Caki2 (cell line): ENCODE results near the gene PHACTR3. TPM values are rescaled to one million over a fixed set of nuclear protein-coding genes. Genes with fewer than 3 reads are reported as not detected.
A peak's percentile ranks its signal among the peaks of the same experiment; 100 is the strongest.

Experiments
- DNase-seq: peaks from one replicate; pipeline ENCODE4 v3.0.0-alpha.2; 2015; ENCODE audit warnings: low read depth
- in situ Hi-C: cut with HindIII; loops from 2 replicates; pipeline ENCODE4 v1.10.0; 2016; ENCODE audit warnings: low sequenced_read_pairs, low pct_unique_long_range_greater_than_20kb, mixed read lengths
- total RNA-seq: library from RNA; depleted of rRNA; stranded (reverse); fragments of >200 nt; shearing (Covaris generic); gene quantifications from 2 replicates; pipeline ENCODE4 v1.2.3, GENCODE V29; 2014; ENCODE audit warnings: low replicate concordance

The PHACTR3 gene
- total RNA-seq, 1 experiment from 2014 or later = not detected

DNA sequence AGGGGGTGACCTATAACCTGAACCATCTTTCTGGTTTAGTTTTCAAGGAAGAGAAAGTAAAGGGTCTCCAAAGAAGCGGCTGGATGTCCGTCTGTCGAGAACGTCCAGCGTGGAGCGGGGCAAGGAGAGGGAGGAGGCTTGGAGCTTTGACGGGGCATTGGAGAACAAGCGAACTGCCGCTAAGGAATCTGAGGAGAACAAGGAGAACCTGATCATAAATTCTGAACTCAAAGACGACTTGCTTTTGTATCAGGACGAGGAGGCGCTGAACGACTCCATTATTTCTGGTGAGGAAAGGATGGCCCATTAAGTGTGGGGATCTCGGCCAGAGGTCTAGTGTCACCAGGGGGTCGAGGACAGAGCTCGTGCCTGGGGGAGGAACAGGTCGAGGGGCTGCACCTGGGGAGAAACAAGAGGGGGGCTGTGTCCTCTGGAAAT is 169.9 kb downstream of the PHACTR3 start:
- in situ Hi-C loops = no loop called here
- no peak for DNase-seq

DNA sequence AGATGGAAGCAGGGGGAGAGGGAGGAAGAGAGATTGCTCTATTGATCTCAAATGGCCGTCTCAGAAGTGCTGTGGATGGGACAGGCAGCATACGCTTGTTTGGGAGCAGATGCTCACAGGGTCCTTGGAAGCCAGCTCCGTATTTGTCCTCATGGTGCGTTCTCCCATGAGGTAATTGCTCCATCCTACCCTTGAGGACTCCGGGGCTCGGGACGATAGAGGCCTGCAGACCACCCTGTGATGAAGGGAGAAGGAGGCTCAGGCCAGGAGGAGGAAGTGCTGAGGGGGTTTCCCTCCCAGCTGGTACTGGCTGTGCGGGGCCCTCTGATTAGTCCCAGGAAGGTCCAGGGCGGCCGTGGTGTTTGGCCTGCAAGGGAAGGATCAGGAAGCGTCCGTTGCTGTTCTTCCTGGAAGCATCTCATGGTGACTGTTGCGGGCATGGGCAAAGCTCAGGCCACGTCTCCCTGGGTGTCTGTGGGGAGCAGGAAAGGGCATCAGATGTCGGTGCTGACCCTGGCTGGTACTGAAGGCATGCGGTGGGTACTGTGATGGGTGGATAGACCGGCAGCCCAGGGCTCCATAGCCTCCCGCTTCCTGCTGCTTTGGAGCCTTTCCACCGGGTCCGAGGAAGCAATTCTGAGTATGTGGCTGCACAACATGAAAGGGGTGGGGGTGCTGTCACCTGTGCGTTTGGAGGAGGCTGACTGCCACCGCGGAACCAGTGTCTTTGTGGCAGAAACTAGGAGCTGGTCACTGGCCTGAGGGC is 170.8 kb downstream of the PHACTR3 start:
- in situ Hi-C loops = no loop called here
- no peak for DNase-seq

DNA sequence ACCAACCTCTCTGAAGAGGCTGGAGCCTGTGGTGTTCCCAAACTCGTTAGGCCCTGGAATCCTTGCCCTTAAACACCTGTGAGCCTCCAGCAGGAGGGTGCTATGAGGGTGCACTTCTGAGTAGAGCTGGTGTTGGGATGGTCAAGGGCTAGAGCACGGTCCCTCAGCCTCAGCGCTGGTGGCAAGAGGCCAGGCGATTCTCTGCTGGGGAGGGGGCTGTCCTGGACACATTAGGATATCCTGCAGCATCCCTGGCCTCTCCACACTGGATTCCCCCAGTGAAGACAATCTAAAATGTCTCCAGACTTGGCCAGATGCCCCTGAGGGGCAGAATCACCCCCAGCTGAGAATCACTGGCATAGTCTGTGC is 171.3 kb downstream of the PHACTR3 start:
- in situ Hi-C loops = no loop called here
- no peak for DNase-seq

DNA sequence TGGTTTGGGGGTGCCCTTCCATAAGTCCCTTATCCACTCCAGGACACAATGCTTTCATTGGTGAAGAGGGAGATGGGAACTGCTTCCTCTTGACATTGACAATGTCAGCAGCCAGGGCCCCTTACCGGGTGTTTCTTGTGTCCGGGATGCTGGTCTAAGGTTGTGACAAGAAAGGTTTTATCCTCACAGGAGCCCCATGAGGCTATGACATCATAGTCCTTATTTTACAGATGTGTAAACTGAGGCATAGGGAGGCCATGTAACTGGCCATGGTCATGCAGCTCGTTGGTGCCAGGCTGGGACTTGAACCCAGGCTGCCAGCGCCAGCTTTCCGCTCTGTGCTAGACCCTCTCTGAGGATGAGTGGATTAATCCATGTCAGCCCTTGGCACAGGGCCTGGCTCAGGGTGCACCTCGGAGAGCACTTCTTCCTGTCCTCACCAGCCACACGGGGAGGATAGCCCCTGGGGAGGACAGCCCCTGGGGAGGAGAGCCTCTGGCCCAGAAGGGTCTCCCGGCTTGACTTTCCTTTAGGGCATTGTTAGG is 171.8 kb downstream of the PHACTR3 start:
- DNase-seq = no peak
- in situ Hi-C loops = no loop called here

GRCh38 chr20:59776626-59777330 is 172.4 kb downstream of the PHACTR3 start:
- no peak for DNase-seq
- in situ Hi-C loops = no loop called here

- in situ Hi-C loops = no loop called here
- DNase-seq = no peak
Observed at GRCh38 chr20:59777331-59777725, 173.0 kb downstream of the PHACTR3 start.

DNA sequence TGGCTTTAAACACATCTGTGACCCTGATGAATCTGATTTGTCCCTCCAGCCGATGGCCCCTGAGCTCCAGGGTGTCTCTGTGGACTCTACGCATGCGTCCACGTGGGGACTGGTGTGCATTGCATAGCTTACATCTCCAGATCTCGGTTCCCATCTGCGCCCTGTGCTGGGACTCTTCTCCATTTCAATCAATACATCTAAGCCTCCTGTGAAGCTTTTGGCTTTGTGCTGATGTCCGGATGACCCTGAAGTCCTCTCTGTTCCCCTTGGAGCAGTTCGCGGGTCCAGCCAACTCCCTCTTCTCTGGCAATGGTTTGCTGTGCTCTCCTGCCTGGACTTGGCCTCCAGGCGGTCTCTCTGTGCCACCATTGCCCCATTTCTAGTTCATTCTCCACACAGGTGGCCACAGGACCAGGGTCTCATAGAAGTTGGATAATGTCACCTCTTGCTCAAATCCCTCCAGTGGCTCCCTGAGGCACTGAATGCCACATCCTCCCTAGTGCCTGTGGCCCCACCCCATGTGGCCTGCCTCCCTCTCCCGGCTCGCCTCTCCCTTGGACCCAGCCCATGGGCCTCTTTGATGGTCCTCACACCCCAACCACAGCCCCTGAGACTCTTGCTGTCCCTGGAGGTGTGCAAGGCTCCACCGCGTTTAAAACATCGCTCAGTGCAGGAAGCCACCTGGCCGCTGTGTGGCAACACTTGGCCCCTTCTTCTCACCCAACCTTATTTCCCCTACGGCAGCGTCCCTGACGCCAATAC is 173.7 kb downstream of the PHACTR3 start:
- no peak for DNase-seq
- in situ Hi-C loops = no loop called here

DNA sequence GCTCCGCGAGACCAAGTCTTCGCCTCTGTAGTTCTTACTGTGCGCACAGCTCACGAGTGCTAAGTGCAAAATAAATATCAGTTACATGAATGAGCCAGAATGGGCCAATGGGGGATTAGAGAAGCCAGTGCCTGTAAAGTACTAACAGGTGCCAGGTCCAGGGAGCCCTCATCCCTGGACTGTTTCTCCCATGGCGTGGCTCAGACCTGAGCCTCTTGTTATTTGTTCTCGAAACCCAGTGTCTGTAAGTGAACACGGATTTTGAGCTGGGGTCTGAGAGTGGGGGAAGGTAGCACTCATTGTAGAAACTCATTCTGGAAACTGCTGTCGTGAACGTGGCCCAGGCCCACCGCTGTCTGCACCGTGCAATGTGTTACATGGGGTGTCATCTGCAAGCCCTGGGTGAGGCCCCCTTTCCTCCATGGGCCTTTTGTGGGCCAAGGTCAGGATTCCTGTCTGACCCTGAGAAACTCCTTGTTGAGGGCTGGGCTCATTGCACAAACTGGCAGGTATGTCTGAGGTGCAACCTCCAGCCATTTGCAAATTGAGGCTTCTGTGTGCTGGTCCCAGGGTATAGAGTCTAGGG is 174.4 kb downstream of the PHACTR3 start:
- in situ Hi-C loops = no loop called here
- DNase-seq = no peak

DNA sequence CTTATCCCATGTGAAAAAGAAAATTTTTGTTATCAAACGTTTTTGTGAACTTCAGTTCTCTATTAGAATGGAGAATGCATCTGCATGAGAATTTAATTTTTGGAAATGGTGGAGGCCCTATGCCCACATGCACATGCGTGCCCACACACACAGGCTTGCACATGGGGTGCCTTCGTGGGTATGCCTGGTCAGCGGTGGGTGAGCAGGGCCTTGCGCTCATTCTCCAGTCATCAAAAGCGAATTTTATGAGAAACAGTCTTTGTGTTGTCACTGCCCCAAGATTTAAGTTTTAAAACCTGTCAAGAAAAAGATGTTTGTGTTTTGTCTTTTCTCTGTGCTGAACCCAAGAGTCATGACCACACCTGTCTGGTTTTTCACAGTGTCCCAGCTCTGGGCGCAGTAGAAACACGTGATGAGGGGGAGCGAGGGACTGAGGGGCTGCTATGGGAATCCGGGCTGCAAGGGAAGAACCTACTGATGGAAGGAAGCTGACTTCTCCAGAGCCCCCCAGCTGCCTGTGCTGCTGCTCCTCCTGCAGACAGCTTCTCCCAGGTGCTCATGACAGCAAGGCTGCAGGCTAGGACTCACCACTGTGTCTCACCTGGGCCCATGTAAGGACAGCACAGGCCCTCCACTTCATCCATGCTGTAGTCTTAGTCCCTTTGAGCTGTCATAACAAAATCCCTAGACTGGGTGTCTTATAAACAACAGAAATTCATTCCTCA is 175.5 kb downstream of the PHACTR3 start:
- no peak for DNase-seq
- in situ Hi-C loops = no loop called here

DNA sequence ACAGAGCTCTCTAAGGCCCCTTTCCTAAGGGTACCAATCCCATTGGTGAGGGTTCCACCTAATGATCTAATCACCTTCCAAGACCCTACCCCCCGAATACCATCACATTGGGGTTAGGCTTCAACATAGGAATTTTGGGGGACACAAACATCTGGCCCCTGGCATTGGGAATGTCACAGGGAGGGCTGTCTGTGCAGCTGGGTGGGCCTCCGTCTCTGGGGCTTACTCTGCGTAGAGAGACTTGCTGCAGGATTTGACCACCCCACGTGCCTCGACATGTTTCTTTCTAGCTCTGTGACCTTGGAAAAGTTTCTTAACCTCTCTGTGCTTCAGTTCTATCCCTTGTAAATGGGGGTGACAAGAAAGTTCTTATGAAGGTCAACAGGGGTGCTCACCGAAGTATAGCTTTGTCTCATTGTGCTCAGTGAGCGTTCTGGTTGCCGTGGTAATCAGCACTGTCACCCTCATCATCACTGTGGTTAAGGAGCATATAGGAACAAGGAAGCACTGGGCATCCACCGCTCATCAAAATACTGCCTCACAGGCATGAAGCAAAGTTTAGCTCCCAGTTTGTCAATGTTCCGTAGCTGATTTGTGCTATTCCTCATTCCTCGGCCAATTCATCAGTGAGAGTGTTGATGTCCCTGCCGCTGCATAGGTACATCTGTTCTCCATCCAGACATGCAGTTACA is 176.3 kb downstream of the PHACTR3 start:
- DNase-seq = no peak
- in situ Hi-C loops = no loop called here

GRCh38 chr20:59781226-59781625 is 176.9 kb downstream of the PHACTR3 start:
- DNase-seq = no peak
- in situ Hi-C loops = no loop called here

DNA sequence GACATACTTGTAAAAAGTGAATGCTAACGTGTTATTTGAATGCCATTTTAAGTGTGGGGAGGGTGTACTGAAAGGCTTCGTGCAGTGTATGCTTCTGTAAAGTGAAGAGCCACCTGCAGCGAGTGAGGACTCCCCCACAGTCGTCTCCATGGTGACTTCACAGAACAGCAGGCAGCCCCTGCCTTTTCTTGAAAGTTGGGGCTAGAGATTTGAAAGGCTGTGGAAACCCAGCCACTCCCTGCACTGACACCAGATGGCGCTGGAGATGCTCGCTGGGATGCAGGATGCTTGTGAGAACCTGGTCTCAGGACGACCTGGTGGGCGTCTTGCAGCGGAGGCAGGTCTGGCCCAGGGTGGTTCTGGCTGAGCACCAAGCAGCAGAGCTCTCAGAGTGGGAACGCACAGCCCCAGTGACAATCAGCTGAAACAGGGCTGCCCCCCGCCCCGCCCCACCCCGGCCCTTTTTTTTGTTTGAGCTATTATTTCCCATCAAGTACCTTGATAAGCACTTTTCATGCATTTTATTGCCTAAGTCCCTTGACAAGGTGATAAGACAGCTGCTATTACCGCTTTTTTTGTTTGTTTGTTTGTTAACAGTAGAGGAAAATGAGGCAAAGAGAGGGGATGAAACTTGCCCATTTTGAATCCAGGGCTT is 178.8 kb downstream of the PHACTR3 start:
- DNase-seq = peak; percentile 34
- in situ Hi-C loops = no loop called here

DNA sequence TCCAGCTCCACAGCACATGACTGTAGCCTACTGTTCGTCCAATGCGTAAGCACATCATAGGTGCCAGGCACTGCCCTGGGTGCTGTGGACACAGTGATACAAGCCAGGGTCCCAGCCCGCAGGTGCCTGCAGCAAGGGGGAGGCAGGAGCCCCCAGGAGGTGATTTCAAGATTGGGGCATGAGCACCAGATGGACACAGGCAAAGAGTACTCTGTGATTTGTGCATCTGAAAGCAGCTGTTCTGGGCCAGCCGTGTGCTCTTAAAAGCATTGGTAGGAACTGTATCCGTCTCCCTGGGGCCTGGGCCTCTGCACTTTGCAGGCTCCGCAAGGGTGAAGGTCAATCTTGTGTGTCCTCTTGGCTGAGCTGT is 179.3 kb downstream of the PHACTR3 start:
- in situ Hi-C loops = no loop called here
- DNase-seq = no peak

DNA sequence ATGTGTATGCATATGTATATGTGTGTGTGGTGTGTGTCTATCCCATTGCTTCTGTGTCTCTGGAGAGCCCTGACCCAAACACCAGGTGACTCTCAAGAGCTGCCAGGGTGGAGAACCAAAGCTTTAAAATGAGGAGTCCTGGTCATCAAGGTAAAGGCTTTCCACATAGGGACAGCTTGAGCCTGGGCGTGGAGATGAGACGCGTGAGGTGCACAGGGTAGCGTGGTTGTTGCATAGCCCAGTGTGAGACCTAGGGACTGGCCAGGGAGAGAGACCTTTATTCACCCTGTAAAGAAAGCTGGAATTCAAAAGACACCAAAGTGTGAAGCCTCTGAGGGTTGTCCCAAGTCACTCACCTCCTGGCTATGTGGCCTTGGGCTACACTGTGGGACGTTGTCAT is 180.0 kb downstream of the PHACTR3 start:
- in situ Hi-C loops = no loop called here
- no peak for DNase-seq

DNA sequence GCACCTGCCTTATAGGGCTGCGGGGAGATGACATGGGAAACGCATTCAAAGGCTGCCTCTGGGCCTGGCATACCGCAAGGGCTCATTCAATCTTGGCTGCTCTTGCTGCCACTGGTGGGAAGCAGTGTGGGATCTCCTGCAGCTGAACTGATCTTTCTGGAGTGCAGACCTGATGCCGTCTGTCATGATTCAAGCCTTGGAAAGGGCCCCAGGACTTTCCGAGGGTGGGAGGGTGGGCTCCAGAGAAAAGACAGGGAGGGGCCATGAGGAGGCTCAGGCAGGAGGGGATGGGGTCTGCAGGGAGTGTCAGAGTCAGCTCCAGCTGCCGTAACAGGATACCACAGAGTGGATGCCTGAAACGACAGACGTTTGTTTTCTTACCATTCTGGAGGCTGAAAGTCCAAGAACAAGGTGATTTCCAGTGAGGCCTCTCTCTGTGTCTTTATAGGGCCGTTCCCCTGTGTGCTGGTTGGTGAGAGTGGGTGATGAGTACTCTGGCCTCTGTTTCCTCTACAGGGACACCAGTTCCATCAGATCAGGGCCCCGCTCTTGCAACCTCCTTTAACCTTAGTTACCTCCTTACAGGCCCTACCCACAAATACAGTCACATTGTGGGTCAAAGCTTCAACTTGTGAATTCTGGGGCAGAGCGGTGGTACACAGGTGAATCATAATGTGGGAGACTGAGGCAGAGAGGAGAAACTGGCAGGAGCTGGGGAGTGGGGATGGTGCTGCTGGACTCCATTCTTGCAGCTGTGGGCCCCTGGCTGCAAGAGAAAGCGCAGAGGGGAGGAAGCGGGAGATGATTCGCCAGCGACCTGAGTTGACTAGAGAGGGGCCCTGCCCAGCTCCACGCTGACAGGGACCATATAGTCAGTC is 180.7 kb downstream of the PHACTR3 start:
- DNase-seq = no peak
- in situ Hi-C loops = no loop called here

- no peak for DNase-seq
- in situ Hi-C loops = no loop called here
Observed at GRCh38 chr20:59785669-59785959, 181.3 kb downstream of the PHACTR3 start.
